Neural progenitor cell (in vitro differentiated cells): Measurements from ENCODE around the gene ZNF783. TPM values are rescaled to one million over a fixed set of nuclear protein-coding genes. Genes with fewer than 3 reads are reported as not detected.

ENCODE experiments used
- DNase-seq: peaks from one replicate; pipeline ENCODE4 v3.0.0-alpha.2; 2016; ENCODE audit warnings: low spot score
- H2AFZ ChIP-seq: fragments of 200-600 bp; sonication (generic); replicated peaks from 2 replicates; pipeline ENCODE4 v1.6.1; 2016; ENCODE audit warnings: antibody characterized with exemption
- H3F3A ChIP-seq: fragments of 200-600 bp; sonication (generic); 2 replicates; pipeline ENCODE4 v1.6.1; 2016; ENCODE audit warnings: antibody characterized with exemption, low read depth
- H3K27ac ChIP-seq: fragments of 200-600 bp; sonication (generic); 2 replicates; pipeline ENCODE4 v1.5.1; 2016; ENCODE audit warnings: mild to moderate bottlenecking
- H3K27me3 ChIP-seq: fragments of 200-600 bp; sonication (generic); 2 replicates; pipeline ENCODE4 v1.6.1; 2016; ENCODE audit warnings: mild to moderate bottlenecking, moderate library complexity
- H3K36me3 ChIP-seq: fragments of 200-600 bp; sonication (generic); 2 replicates; pipeline ENCODE4 v1.5.1; 2016
- H3K4me1 ChIP-seq: fragments of 200-600 bp; sonication (generic); 2 replicates; pipeline ENCODE4 v1.6.1; 2016; ENCODE audit warnings: mixed run types
- H3K4me2 ChIP-seq: fragments of 200-600 bp; sonication (generic); 2 replicates; pipeline ENCODE4 v1.6.1; 2016
- H3K4me3 ChIP-seq: fragments of 200-600 bp; sonication (generic); 2 replicates; pipeline ENCODE4 v1.5.1; 2016
- H3K79me2 ChIP-seq: fragments of 200-600 bp; sonication (generic); 2 replicates; pipeline ENCODE4 v1.6.1; 2016; ENCODE audit warnings: low read depth
- H3K9ac ChIP-seq: fragments of 200-600 bp; sonication (generic); 2 replicates; pipeline ENCODE4 v1.6.1; 2016
- H3K9me3 ChIP-seq: fragments of 200-600 bp; sonication (generic); 2 replicates; pipeline ENCODE4 v1.5.1; 2016; ENCODE audit warnings: low read depth
- H4K20me1 ChIP-seq: fragments of 200-600 bp; sonication (generic); 2 replicates; pipeline ENCODE4 v1.6.1; 2016; ENCODE audit warnings: low read depth
- H3K27ac Mint-ChIP-seq: 3 replicates; pipeline ENCODE4 v1.8.0; 2021; ENCODE audit warnings: mixed read lengths
- H3K27me3 Mint-ChIP-seq: 2 replicates; pipeline ENCODE4 v1.8.0; 2022; ENCODE audit warnings: low read depth, mild to moderate bottlenecking, inconsistent platforms, moderate library complexity, mixed read lengths; ENCODE audit not compliant: insufficient read depth
- H3K36me3 Mint-ChIP-seq: 3 replicates; pipeline ENCODE4 v1.8.0; 2021; ENCODE audit warnings: mixed read lengths
- H3K4me1 Mint-ChIP-seq: 3 replicates; pipeline ENCODE4 v1.8.0; 2021; ENCODE audit warnings: mixed read lengths
- H3K4me3 Mint-ChIP-seq: 3 replicates; pipeline ENCODE4 v1.8.0; 2021; ENCODE audit warnings: mild to moderate bottlenecking, moderate library complexity, mixed read lengths
- H3K9me3 Mint-ChIP-seq: 3 replicates; pipeline ENCODE4 v1.8.0; 2020; ENCODE audit warnings: mixed read lengths
- CTCF ChIP-seq: fragments of 200-600 bp; sonication (generic); IDR thresholded peaks from 2 replicates; pipeline ENCODE4 v1.5.1; 2017; ENCODE audit warnings: antibody characterized with exemption, mild to moderate bottlenecking
- EZH2 ChIP-seq: fragments of 200-600 bp; sonication (generic); IDR thresholded peaks from 2 replicates; pipeline ENCODE4 v1.6.1; 2017; ENCODE audit warnings: antibody characterized with exemption, mild to moderate bottlenecking, moderate library complexity
- EZH2phosphoT487 ChIP-seq: fragments of 200-600 bp; sonication (generic); IDR thresholded peaks from 2 replicates; pipeline ENCODE4 v1.6.1; 2017; ENCODE audit warnings: antibody characterized with exemption
- total RNA-seq: library from RNA; depleted of rRNA; stranded (reverse); fragments of >200 nt; gene quantifications from 2 replicates; pipeline ENCODE4 v1.2.3, GENCODE V29; 2015; ENCODE audit warnings: low replicate concordance

The ZNF783 gene
- total RNA-seq, 1 donor from 2014 or later: 5.5 TPM

- Histone ChIP-seq H3K27me3 (no peaks in the 10 kb centered on the region), H3K36me3 (no peaks in the 10 kb centered on the region), H3K9me3 (no peaks in the 10 kb centered on the region), H3F3A (no peaks in the 10 kb centered on the region), H4K20me1 (no peaks in the 10 kb centered on the region), H3K9ac (no peak overlapping the region), H3K79me2 (no peaks in the 10 kb centered on the region), H3K27ac (no peak overlapping the region), H3K4me1 (no peaks in the 10 kb centered on the region), H2AFZ (no peak overlapping the region), H3K4me2 (no peak overlapping the region), H3K4me3 (no peak overlapping the region)
- peaks cover 2% of the 10 kb centered on the region for H3K27me3 Mint-ChIP-seq
- no peak overlapping the region for H3K4me3 Mint-ChIP-seq
- no peaks in the 10 kb centered on the region for H3K36me3 Mint-ChIP-seq
- no peak for DNase-seq
- H3K9me3 Mint-ChIP-seq: no peaks in the 10 kb centered on the region
- H3K4me1 Mint-ChIP-seq: no peaks in the 10 kb centered on the region
- no peak for TF ChIP-seq EZH2phosphoT487
- no peak for TF ChIP-seq EZH2
- no peak for TF ChIP-seq CTCF
- H3K27ac Mint-ChIP-seq: no peak overlapping the region
These were observed 45.9 kb downstream of the ZNF783 start for GRCh38 chr7:149307775-149308501.

GRCh38 chr7:149310113-149310836 is 48.3 kb downstream of the ZNF783 start:
- peak; percentile 54 for TF ChIP-seq CTCF
- no peak for TF ChIP-seq EZH2phosphoT487
- no peak for TF ChIP-seq EZH2
- Histone ChIP-seq H3K4me2 (no peak overlapping the region), H4K20me1 (no peaks in the 10 kb centered on the region), H3K36me3 (no peaks in the 10 kb centered on the region), H3F3A (no peaks in the 10 kb centered on the region), H3K79me2 (no peaks in the 10 kb centered on the region), H3K27me3 (no peaks in the 10 kb centered on the region), H3K9me3 (no peaks in the 10 kb centered on the region), H3K9ac (no peak overlapping the region), H3K4me1 (no peaks in the 10 kb centered on the region), H2AFZ (no peak overlapping the region), H3K27ac (no peak overlapping the region), H3K4me3 (no peak overlapping the region)
- Mint-ChIP-seq H3K27me3 (peaks cover 3% of the 10 kb centered on the region), H3K4me1 (no peaks in the 10 kb centered on the region), H3K4me3 (no peak overlapping the region), H3K27ac (no peak overlapping the region), H3K36me3 (no peaks in the 10 kb centered on the region), H3K9me3 (peaks cover 3% of the 10 kb centered on the region)
- DNase-seq: no peak

- Histone ChIP-seq H3K4me2 (no peak overlapping the region), H3K79me2 (no peaks in the 10 kb centered on the region), H3K9me3 (no peaks in the 10 kb centered on the region), H3K4me3 (no peak overlapping the region), H4K20me1 (no peaks in the 10 kb centered on the region), H3K36me3 (no peaks in the 10 kb centered on the region), H3K4me1 (no peaks in the 10 kb centered on the region), H3K27ac (no peak overlapping the region), H3K9ac (no peak overlapping the region), H2AFZ (no peak overlapping the region), H3K27me3 (no peaks in the 10 kb centered on the region), H3F3A (no peaks in the 10 kb centered on the region)
- Mint-ChIP-seq H3K36me3 (no peaks in the 10 kb centered on the region), H3K27me3 (peaks cover 5% of the 10 kb centered on the region), H3K4me3 (no peak overlapping the region), H3K27ac (no peak overlapping the region), H3K4me1 (no peaks in the 10 kb centered on the region), H3K9me3 (peaks cover 8% of the 10 kb centered on the region)
- DNase-seq: no peak
- no peak for TF ChIP-seq EZH2phosphoT487
- no peak for TF ChIP-seq EZH2
- no peak for TF ChIP-seq CTCF
These were observed 49.1 kb downstream of the ZNF783 start for GRCh38 chr7:149310990-149311573.
